ENCODE results near the gene PLET1. TPM values are rescaled to one million over a fixed set of nuclear protein-coding genes. Genes with fewer than 3 reads are reported as not detected.

PLET1 gene
- total RNA-seq, 1 experiment from 2014 or later: not detected

DNA sequence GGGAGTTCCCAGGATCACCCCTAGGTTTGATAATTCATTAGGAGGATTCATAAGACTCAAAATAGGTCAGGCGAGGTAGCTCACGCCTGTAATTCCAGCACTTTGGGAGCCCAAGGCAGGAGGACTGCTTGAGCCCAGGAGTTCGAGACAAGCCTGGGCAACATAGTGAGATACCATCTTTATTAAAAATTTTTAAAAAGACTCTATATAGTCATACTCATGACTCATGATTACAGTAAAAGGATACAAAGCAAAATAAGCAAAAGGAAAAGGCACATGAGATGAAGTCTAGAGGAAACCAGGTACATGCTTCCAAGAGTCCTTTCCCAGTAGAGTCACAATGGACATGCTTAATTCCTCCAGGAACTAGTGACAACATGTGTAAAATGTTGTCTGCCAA lies 48.4 kb downstream of the PLET1 start:
- ChIA-PET POLR2A (no interaction called here), RAD21 (ENCODE audit: low non-redundant PET in 1 of 2, low total read pairs in 2 of 2, uncharacterized antibody in 2 of 2, unreplicated experiment in 2 of 2) (no interaction called here), CTCF (no interaction called here)
- Histone ChIP-seq H3K27me3 (ENCODE audit: insufficient read depth, low read length) (no peaks in the 10 kb centered on the region), H3K4me2 (ENCODE audit: low read length) (no peak overlapping the region), H3K27ac (ENCODE audit: low read depth, low read length) (no peak overlapping the region), H3K79me2 (ENCODE audit: insufficient read depth, low read length) (no peaks in the 10 kb centered on the region), H3K4me1 (ENCODE audit: control insufficient read depth in 1 of 2, insufficient read depth in 2 of 2, low read length in 2 of 2) (peaks cover 2 to 7% of the 10 kb centered on the region in 2 experiments; a peak in 2 of 4 replicates), H3K9me3 (ENCODE audit: control insufficient read depth in 1 of 2, insufficient read depth in 1 of 2, low read depth in 1 of 2, low read length in 2 of 2) (no peaks in the 10 kb centered on the region), H3K9ac (ENCODE audit: low read length) (no peak overlapping the region), H3K9me2 (ENCODE audit: insufficient read depth) (no peaks in the 10 kb centered on the region), H4K20me1 (ENCODE audit: insufficient read depth) (no peaks in the 10 kb centered on the region), H3K36me3 (ENCODE audit: control insufficient read depth in 1 of 2, insufficient read depth in 2 of 2, low read length in 2 of 2) (no peaks in the 10 kb centered on the region), H3K4me3 (replicated peaks in 1 of 2; ENCODE audit: low read depth in 1 of 2, low read length in 2 of 2) (no peak overlapping the region), H2AFZ (ENCODE audit: low read depth, low read length, poor library complexity, severe bottlenecking) (no peak overlapping the region)
- no TSS peak for BruUV-seq (replicated peaks)
- no peak for TF ChIP-seq RAD21 (IDR thresholded peaks at IDR 0.05; ENCODE audit: low read depth)
- no peak for TF ChIP-seq ELF1 (IDR thresholded peaks at IDR 0.05; ENCODE audit: borderline replicate concordance, low read depth)
- no peak for TF ChIP-seq SRF (IDR thresholded peaks at IDR 0.05; ENCODE audit: low read depth)
- TF ChIP-seq, protein P1, sequence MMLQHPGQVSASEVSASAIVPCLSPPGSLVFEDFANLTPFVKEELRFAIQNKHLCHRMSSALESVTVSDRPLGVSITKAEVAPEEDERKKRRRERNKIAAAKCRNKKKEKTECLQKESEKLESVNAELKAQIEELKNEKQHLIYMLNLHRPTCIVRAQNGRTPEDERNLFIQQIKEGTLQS (IDR thresholded peaks at IDR 0.05): no peak
- TF ChIP-seq SP1 (IDR thresholded peaks at IDR 0.05; ENCODE audit: low read depth): no peak
- TF ChIP-seq EZH2 (IDR thresholded peaks at IDR 0.05): no peak
- TF ChIP-seq, protein P2, sequence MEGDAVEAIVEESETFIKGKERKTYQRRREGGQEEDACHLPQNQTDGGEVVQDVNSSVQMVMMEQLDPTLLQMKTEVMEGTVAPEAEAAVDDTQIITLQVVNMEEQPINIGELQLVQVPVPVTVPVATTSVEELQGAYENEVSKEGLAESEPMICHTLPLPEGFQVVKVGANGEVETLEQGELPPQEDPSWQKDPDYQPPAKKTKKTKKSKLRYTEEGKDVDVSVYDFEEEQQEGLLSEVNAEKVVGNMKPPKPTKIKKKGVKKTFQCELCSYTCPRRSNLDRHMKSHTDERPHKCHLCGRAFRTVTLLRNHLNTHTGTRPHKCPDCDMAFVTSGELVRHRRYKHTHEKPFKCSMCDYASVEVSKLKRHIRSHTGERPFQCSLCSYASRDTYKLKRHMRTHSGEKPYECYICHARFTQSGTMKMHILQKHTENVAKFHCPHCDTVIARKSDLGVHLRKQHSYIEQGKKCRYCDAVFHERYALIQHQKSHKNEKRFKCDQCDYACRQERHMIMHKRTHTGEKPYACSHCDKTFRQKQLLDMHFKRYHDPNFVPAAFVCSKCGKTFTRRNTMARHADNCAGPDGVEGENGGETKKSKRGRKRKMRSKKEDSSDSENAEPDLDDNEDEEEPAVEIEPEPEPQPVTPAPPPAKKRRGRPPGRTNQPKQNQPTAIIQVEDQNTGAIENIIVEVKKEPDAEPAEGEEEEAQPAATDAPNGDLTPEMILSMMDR (IDR thresholded peaks at IDR 0.05 in 2 of 3, conservative IDR thresholded peaks at IDR 0.05 in 1 of 3; ENCODE audit: borderline replicate concordance in 1 of 3, insufficient read depth in 1 of 3, low read depth in 2 of 3, low read length in 2 of 3): no peak
- TF ChIP-seq ZFX (IDR thresholded peaks at IDR 0.05): no peak
- TF ChIP-seq, protein P3, sequence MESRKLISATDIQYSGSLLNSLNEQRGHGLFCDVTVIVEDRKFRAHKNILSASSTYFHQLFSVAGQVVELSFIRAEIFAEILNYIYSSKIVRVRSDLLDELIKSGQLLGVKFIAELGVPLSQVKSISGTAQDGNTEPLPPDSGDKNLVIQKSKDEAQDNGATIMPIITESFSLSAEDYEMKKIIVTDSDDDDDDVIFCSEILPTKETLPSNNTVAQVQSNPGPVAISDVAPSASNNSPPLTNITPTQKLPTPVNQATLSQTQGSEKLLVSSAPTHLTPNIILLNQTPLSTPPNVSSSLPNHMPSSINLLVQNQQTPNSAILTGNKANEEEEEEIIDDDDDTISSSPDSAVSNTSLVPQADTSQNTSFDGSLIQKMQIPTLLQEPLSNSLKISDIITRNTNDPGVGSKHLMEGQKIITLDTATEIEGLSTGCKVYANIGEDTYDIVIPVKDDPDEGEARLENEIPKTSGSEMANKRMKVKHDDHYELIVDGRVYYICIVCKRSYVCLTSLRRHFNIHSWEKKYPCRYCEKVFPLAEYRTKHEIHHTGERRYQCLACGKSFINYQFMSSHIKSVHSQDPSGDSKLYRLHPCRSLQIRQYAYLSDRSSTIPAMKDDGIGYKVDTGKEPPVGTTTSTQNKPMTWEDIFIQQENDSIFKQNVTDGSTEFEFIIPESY (IDR thresholded peaks at IDR 0.05; ENCODE audit: extremely low read depth, insufficient replicate concordance, low read length): no peak
- no peak for ATAC-seq
- intact Hi-C loops (cut with micrococcal nuclease): no loop called here
- no peak for DNase-seq (ENCODE audit: low read depth, low spot score)

Measured in HCT116 (cell line).